OCI-LY3 (cell line): ENCODE measurements around the gene MYL12A.

Experiments used
- H2AFZ ChIP-seq: fragments of 200-600, 300-600 bp; shearing (Covaris generic); 2 replicates; pipeline ENCODE4 v1.6.0; 2014; ENCODE audit warnings: antibody characterized with exemption, low read depth, low read length
- H3K27ac ChIP-seq: fragments of 200-600, 300-600 bp; sonication (generic); 2 replicates; pipeline ENCODE4 v1.5.1; 2014; ENCODE audit warnings: mild to moderate bottlenecking, low read length, moderate library complexity, mixed read lengths
- H3K27me3 ChIP-seq: fragments of 200-600, 300-600 bp; sonication (generic); 2 replicates; pipeline ENCODE4 v1.6.1; 2014; ENCODE audit warnings: low read depth, low read length, mixed read lengths
- H3K36me3 ChIP-seq: fragments of 200-600, 300-600 bp; sonication (generic); replicated peaks from 2 replicates; pipeline ENCODE3; 2014; ENCODE audit warnings: low read depth, low read length, mixed read lengths
- H3K4me1 ChIP-seq: fragments of 300-600, 200-600 bp; sonication (generic); 2 replicates; pipeline ENCODE4 v1.6.1; 2014; ENCODE audit warnings: low read length, mixed read lengths
- H3K4me2 ChIP-seq: fragments of 200-600, 300-600 bp; sonication (generic); 2 replicates; pipeline ENCODE4 v1.6.1; 2014; ENCODE audit warnings: low read length, mixed read lengths
- H3K4me3 ChIP-seq: fragments of 300-600, 200-600 bp; sonication (generic); 2 replicates; pipeline ENCODE4 v1.5.1; 2014; ENCODE audit warnings: antibody characterized with exemption, mild to moderate bottlenecking, low read length, moderate library complexity
- H3K79me2 ChIP-seq: fragments of 300-600, 200-600 bp; shearing (Covaris generic); 2 replicates; pipeline ENCODE4 v1.6.1; 2014; ENCODE audit warnings: mild to moderate bottlenecking, low read length, mixed read lengths
- H3K9ac ChIP-seq: fragments of 300-600, 200-600 bp; shearing (Covaris generic); 2 replicates; pipeline ENCODE4 v1.6.0; 2014; ENCODE audit warnings: mild to moderate bottlenecking, low read length, moderate library complexity
- H3K9me3 ChIP-seq: fragments of 200-600, 300-600 bp; shearing (Covaris generic); 2 replicates; pipeline ENCODE4 v1.6.1; 2014; ENCODE audit warnings: low read length, mixed read lengths; ENCODE audit not compliant: insufficient read depth
- H4K20me1 ChIP-seq: fragments of 200-600, 300-600 bp; sonication (generic); 2 replicates; pipeline ENCODE4 v1.6.1; 2016; ENCODE audit warnings: low read length, mixed read lengths; ENCODE audit not compliant: insufficient read depth
- CTCF ChIP-seq: fragments of 200-600, 300-600 bp; sonication (generic); IDR thresholded peaks from 2 replicates; pipeline ENCODE4 v1.5.1; 2014; ENCODE audit warnings: antibody characterized with exemption, low read length, low read depth
- EZH2phosphoT487 ChIP-seq: fragments of 200-600 bp; shearing (Covaris generic); IDR thresholded peaks from 2 replicates; pipeline ENCODE4 v1.6.1; 2018; ENCODE audit warnings: antibody characterized with exemption, mixed run types, low read depth

The MYL12A gene

DNA sequence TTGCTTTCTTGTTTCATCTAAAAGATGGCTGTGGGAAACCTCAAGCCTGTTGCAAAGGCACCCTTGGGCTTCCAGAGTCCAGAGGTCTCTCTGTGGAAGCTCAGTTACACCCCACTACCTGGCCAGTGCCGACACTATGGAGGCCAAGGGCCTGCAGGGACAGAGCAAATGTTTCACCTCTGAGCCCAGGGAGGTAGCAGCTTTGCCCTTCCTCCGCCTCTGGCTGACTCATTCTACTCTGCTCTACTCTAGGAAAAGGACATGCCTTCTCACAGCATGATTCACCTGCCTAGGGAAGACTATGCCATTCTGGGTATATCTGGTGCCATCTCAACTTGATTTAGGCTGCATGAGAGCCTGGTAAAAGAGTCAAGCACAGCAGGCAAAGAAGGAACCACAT, 40.0 kb upstream of the MYL12A start:
- Histone ChIP-seq H3K4me1 (no peaks in the 10 kb centered on the region), H4K20me1 (no peaks in the 10 kb centered on the region), H3K4me3 (no peak overlapping the region), H3K27ac (no peak overlapping the region), H3K9me3 (peaks cover 9% of the 10 kb centered on the region; the same call in 1 of the 2 replicates), H3K27me3 (no peaks in the 10 kb centered on the region), H3K9ac (no peak overlapping the region), H3K36me3 (no peaks in the 10 kb centered on the region), H3K79me2 (no peaks in the 10 kb centered on the region), H3K4me2 (no peak overlapping the region), H2AFZ (no peak overlapping the region)
- TF ChIP-seq EZH2phosphoT487 (no peak), CTCF (no peak)

DNA sequence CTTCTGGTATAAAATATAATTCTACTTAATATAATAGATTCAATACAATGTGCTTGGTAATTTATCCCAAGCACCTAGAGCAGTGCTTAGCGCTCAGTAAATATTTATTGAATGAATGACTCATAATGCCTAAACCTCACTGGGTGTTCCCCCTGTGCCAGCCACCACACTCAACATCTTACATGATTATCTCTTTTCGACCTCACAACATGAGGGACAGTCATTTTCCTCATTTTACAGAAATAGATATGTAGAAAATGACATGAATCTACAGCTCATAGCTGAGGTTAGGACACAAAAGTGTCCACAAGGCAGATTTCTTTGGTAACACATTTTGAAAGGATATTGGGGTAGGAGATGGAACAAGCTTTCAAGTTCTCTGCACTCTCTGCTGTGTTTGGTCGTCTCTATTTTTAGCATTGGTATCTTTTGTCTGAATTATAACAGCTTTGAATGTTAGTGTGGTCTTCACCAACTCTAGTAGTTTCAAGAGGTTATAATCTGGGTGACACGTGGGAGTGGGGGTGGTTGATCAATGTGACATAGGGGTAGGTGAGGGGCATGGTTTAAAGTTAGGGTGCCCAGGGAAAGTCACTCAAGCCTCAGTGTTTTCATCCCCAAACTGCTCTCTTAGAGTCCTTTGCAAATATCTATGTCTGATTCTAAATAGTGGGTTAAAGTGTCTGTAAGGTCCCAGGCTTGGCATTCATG, 37.6 kb upstream of the MYL12A start:
- Histone ChIP-seq H3K36me3 (no peaks in the 10 kb centered on the region), H3K4me2 (no peak overlapping the region), H3K9ac (no peak overlapping the region), H3K4me3 (no peak overlapping the region), H3K9me3 (peaks cover 4% of the 10 kb centered on the region; the same call in 1 of the 2 replicates), H3K79me2 (no peaks in the 10 kb centered on the region), H3K27ac (no peak overlapping the region), H3K27me3 (no peaks in the 10 kb centered on the region), H2AFZ (no peak overlapping the region), H4K20me1 (no peaks in the 10 kb centered on the region), H3K4me1 (no peaks in the 10 kb centered on the region)
- no peak for TF ChIP-seq EZH2phosphoT487
- TF ChIP-seq CTCF, result no peak

DNA sequence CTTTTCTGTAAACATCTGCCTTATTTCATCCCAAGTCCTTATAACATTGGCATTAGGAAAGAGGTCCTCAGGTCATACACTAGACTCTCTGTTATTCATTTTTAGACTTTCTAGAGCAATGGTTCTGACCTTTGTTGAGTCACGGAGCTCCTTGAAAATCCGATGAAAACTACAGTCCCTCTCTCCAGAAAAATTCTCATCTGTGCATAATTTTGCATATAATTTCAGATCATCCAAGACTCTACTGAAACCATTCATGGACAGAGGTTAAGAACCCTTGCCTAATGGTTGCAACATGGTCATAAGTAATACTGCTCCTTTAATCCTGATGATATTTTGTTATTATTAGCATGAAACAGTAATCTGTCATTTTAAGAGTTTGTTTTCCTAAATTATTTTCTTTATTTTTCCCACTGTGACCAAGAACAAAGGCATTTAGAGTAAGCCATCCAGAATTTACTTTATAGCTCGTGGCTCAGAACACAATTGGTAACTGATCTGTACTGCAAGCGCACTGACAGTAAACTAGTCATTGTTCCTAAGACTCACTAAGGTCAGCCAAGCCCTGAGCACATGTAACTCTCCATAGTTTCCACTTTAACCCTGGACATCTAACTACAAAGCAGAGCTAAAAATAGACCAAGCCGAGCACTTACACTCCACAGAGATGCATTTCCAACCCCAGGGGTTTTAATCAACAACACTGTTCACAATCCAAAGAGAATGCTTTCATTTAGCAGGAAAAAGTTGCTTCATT, 36.2 kb upstream of the MYL12A start:
- Histone ChIP-seq H3K27ac (no peak overlapping the region), H3K4me2 (no peak overlapping the region), H3K4me3 (no peak overlapping the region), H3K79me2 (no peaks in the 10 kb centered on the region), H3K4me1 (no peaks in the 10 kb centered on the region), H3K36me3 (no peaks in the 10 kb centered on the region), H3K9ac (no peak overlapping the region), H2AFZ (no peak overlapping the region), H3K9me3 (no peaks in the 10 kb centered on the region), H4K20me1 (no peaks in the 10 kb centered on the region), H3K27me3 (no peaks in the 10 kb centered on the region)
- TF ChIP-seq CTCF (no peak), EZH2phosphoT487 (no peak)

DNA sequence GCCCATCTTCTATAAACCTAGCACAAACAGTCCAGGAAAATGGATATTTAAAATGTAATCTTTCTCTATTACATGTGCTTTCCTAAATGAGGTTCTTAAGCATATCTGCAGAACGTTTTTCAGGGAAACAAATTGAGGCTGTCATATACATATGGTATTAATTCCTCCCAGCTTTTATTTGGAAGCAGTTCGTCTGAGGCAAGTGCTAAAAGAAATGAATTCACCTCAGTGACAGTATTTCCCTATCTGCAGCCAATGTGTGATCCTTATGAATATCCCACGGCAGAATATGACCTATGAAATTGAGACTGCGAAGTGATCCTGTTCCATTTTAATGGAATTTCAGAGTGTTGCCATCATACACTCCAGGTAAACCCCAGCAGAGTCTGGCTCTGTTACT, 34.9 kb upstream of the MYL12A start:
- H3K36me3 ChIP-seq, result no peaks in the 10 kb centered on the region
- H3K4me3 ChIP-seq, result no peak overlapping the region
- no peak overlapping the region for H3K4me2 ChIP-seq
- H3K79me2 ChIP-seq, result no peaks in the 10 kb centered on the region
- H3K9me3 ChIP-seq, result no peaks in the 10 kb centered on the region
- no peak overlapping the region for H2AFZ ChIP-seq
- no peaks in the 10 kb centered on the region for H4K20me1 ChIP-seq
- no peaks in the 10 kb centered on the region for H3K4me1 ChIP-seq
- no peak for TF ChIP-seq EZH2phosphoT487
- TF ChIP-seq CTCF, result no peak
- no peaks in the 10 kb centered on the region for H3K27me3 ChIP-seq
- no peak overlapping the region for H3K9ac ChIP-seq
- H3K27ac ChIP-seq, result no peak overlapping the region
